H1 (cell line): Measurements from ENCODE around the gene CCDC148. TPM values are rescaled to one million over a fixed set of nuclear protein-coding genes. Genes with fewer than 3 reads are reported as not detected.

Experiments
- EZH2 ChIP-seq: fragments of 200-600 bp; sonication (generic); IDR thresholded peaks from 2 replicates; pipeline ENCODE4 v1.7.1; 2012; ENCODE audit warnings: low read depth, mild to moderate bottlenecking, moderate library complexity, low read length, inconsistent platforms; ENCODE audit not compliant: severe bottlenecking
- GABPA ChIP-seq: IDR thresholded peaks from 2 replicates; pipeline ENCODE4 v1.6.1; 2011; ENCODE audit warnings: mild to moderate bottlenecking, low read length, moderate library complexity, borderline replicate concordance; ENCODE audit not compliant: insufficient read depth
- GTF2F1 ChIP-seq: IDR thresholded peaks from 2 replicates; pipeline ENCODE4 v1.6.1; 2012; ENCODE audit warnings: low read depth, low read length, improper control_type of control experiment, borderline replicate concordance
- RBBP5 ChIP-seq: IDR thresholded peaks from 2 replicates; pipeline ENCODE4 v1.7.1; 2012; ENCODE audit warnings: low read depth, mild to moderate bottlenecking, inconsistent platforms, low read length, moderate library complexity, borderline replicate concordance
- SIRT6 ChIP-seq: IDR thresholded peaks from one replicate; pipeline ENCODE4 v1.7.1; 2012; ENCODE audit warnings: low read length, inconsistent platforms
- SP4 ChIP-seq: IDR thresholded peaks from 2 replicates; pipeline ENCODE4 v1.6.1; 2012; ENCODE audit warnings: low read length, inconsistent platforms
- TBP ChIP-seq: IDR thresholded peaks from 2 replicates; pipeline ENCODE4 v1.6.1; 2011; ENCODE audit warnings: low read depth, low read length, improper control_type of control experiment
- TCF12 ChIP-seq: IDR thresholded peaks from 2 replicates; pipeline ENCODE4 v1.6.1; 2011; ENCODE audit warnings: low read depth, mild to moderate bottlenecking, low read length
- polyA plus RNA-seq, 7 experiments: library from polyadenylated mRNA; depleted of rRNA in 3 of 7; stranded (reverse) in 5 of 7; unstranded in 2 of 7; fragments of >200 nt in 5 of 7; fragments of 200-250 nt in 2 of 7; gene quantifications; 1 replicate in 5 of 7; 2 replicates in 1 of 7; 4 replicates in 1 of 7; pipeline versions ENCODE4 v1.2.1 to v1.2.3, GENCODE V29; 2011 to 2013; ENCODE audit warnings: missing spikeins in 2 of 7, mixed read lengths in 2 of 7
- total RNA-seq: library from RNA; stranded (reverse); fragmentation: NEBNext Ultra II Directional; extraction: Animal tissue kit (Norgen Biotek cat#: 25700); gene quantifications from 2 replicates; pipeline ENCODE4 v1.2.1, GENCODE V29; 2021

CCDC148 gene
- total and polyA plus RNA-seq, 2 of the 8 experiments (the other 6 are each of a cell fraction or from before 2014, with no cell fraction given): 0.45 to 1.3 TPM

GRCh38 chr2:158211502-158211901, 245.1 kb downstream of the CCDC148 start (continued):
- TF ChIP-seq GTF2F1 (no peak), GABPA (no peak), EZH2 (no peak), SIRT6 (no peak), RBBP5 (no peak), TBP (no peak), TCF12 (no peak), SP4 (no peak)
